Lung (tissue), 12 donors: ENCODE results near the gene C2CD2. TPM values are rescaled to one million over a fixed set of nuclear protein-coding genes. Genes with fewer than 3 reads are reported as not detected.

Source experiments
- ATAC-seq: fragments of 200-7000 bp; cut with Tn5 transposase; one replicate; pipeline ENCODE4 v1.9.1; 2020; ENCODE audit warnings: moderate number of reproducible peaks; ENCODE audit not compliant: insufficient read depth, low FRiP score
- DNase-seq, 3 donors: peaks; one replicate each; pipeline ENCODE4 v3.0.0-alpha.2; 2013 to 2017
- H3K27ac ChIP-seq, 2 donors: one replicate each; pipeline ENCODE4 v1.5.1; 2013; ENCODE audit warnings: mild to moderate bottlenecking in 2 of 2, moderate library complexity in 2 of 2, control low read depth in 1 of 2, inconsistent platforms in 1 of 2, low read depth in 1 of 2, low read length in 1 of 2
- H3K27me3 ChIP-seq, 3 donors: one replicate each; pipeline ENCODE4 v1.5.1; 2013; ENCODE audit warnings: low read length in 2 of 3; ENCODE audit not compliant: control insufficient read depth in 3 of 3, insufficient read depth in 3 of 3
- H3K36me3 ChIP-seq, 4 donors: one replicate each; pipeline ENCODE4 v1.5.1; 2013; ENCODE audit warnings: low read length in 4 of 4, mild to moderate bottlenecking in 1 of 4, moderate library complexity in 1 of 4; ENCODE audit not compliant: control insufficient read depth in 4 of 4, insufficient read depth in 4 of 4
- H3K4me1 ChIP-seq, 5 donors: one replicate each; pipeline ENCODE4 v1.5.1; 2013; ENCODE audit warnings: low read length in 5 of 5, mild to moderate bottlenecking in 2 of 5, moderate library complexity in 1 of 5; ENCODE audit not compliant: control insufficient read depth in 5 of 5, insufficient read depth in 5 of 5
- H3K4me3 ChIP-seq: one replicate; pipeline ENCODE4 v1.5.1; 2013; ENCODE audit warnings: mild to moderate bottlenecking, control low read depth, moderate library complexity
- H3K9ac ChIP-seq, 2 donors: one replicate each; pipeline ENCODE4 v1.5.1; 2013; ENCODE audit warnings: low read length in 2 of 2, control low read depth in 1 of 2; ENCODE audit not compliant: insufficient read depth in 1 of 2
- H3K9me3 ChIP-seq, 4 donors: one replicate each; pipeline ENCODE4 v1.5.1; 2013; ENCODE audit warnings: low read length in 3 of 4, mild to moderate bottlenecking in 1 of 4, moderate library complexity in 1 of 4; ENCODE audit not compliant: control insufficient read depth in 4 of 4, insufficient read depth in 3 of 4
- CTCF ChIP-seq: IDR thresholded peaks from 2 replicates; pipeline ENCODE4 v1.5.1; 2012; ENCODE audit warnings: mild to moderate bottlenecking; ENCODE audit errors: control extremely low read depth, extremely low read depth
- WGBS, 2 donors: extraction: QIAGEN DNeasy Blood & Tissue Kit; methylation state at CpG; one replicate each; pipeline ENCODE4 v1.1.7; 2013; 5-methylcytosine and 5-hydroxymethylcytosine counted together
- polyA plus RNA-seq, 2 donors: library from polyadenylated mRNA; stranded (reverse); fragments of 200-250 nt; gene quantifications; one replicate each; pipeline ENCODE4 v1.2.1, GENCODE V29; 2013
- total RNA-seq, 2 donors: library from RNA; depleted of rRNA in 1 of 2; stranded (reverse); fragments of >200 nt in 1 of 2; gene quantifications; one replicate each; pipeline ENCODE4 v1.2.1, GENCODE V29; 2014 to 2021
- donor health status: control.
- donor health status: control.
- donor health status: Bipolar disorder and iron deficiency.
- donor health status: healthy.
- donor health status: DM: yes; HTN: yes; CAD: no.

Gene C2CD2
- total and polyA plus RNA-seq, 4 donors = 7.0 to 19.5 (median 12.2) TPM

- DNase-seq (no peak), ATAC-seq (no peak)
- no peak for TF ChIP-seq CTCF
- H3K9ac ChIP-seq = no peak overlapping the region
- no peaks in the 10 kb centered on the region for H3K9me3 ChIP-seq
- H3K4me1 ChIP-seq = peaks cover 0 to 30% (median 26%) of the 10 kb centered on the region in 5 donors
- H3K4me3 ChIP-seq = no peak overlapping the region
- H3K36me3 ChIP-seq = no peaks in the 10 kb centered on the region
- H3K27me3 ChIP-seq = no peaks in the 10 kb centered on the region
- WGBS, 2 donors = 28 to 61% methylated on average over 5 of the region's 5 CpGs
- no peak overlapping the region for H3K27ac ChIP-seq
Measured at GRCh38 chr21:41929248-41929647, 24.6 kb downstream of the C2CD2 start.

- no peak for ATAC-seq
- Histone ChIP-seq H3K27me3 (no peaks in the 10 kb centered on the region), H3K9me3 (no peaks in the 10 kb centered on the region), H3K27ac (peak overlapping the region in 1 of 2 donors; percentile 26), H3K9ac (no peak overlapping the region), H3K4me3 (no peak overlapping the region), H3K4me1 (peaks cover 0 to 31% (median 26%) of the 10 kb centered on the region in 5 donors), H3K36me3 (no peaks in the 10 kb centered on the region)
- 29 to 55% methylated on average over 10 of the region's 10 CpGs for WGBS, 2 donors
- DNase-seq = no peak
- no peak for TF ChIP-seq CTCF
Measured at GRCh38 chr21:41928621-41929220, 25.1 kb downstream of the C2CD2 start.

GRCh38 chr21:41927727-41928409 is 25.9 kb downstream of the C2CD2 start:
- DNase-seq (no peak), ATAC-seq (no peak)
- Histone ChIP-seq H3K36me3 (no peaks in the 10 kb centered on the region), H3K4me3 (no peak overlapping the region), H3K27me3 (no peaks in the 10 kb centered on the region), H3K4me1 (peaks cover 0 to 26% (median 23%) of the 10 kb centered on the region in 5 donors), H3K27ac (peak overlapping the region in 1 of 2 donors; percentile 67), H3K9ac (no peak overlapping the region), H3K9me3 (no peaks in the 10 kb centered on the region)
- TF ChIP-seq CTCF = no peak
- 48 to 67% methylated on average over 17 of the region's 17 CpGs for WGBS, 2 donors
